ENCODE results near the gene MYO1F. TPM values are rescaled to one million over a fixed set of nuclear protein-coding genes. Genes with fewer than 3 reads are reported as not detected.
"Not testable (repeated sequence)": the region's sequence is repeated elsewhere in the genome, so short reads cannot be mapped to it uniquely, and the experiment has no call there.

MYO1F gene
- total and polyA plus RNA-seq, 2 experiments from 2014 or later, result 0.54 to 1.6 TPM

DNA sequence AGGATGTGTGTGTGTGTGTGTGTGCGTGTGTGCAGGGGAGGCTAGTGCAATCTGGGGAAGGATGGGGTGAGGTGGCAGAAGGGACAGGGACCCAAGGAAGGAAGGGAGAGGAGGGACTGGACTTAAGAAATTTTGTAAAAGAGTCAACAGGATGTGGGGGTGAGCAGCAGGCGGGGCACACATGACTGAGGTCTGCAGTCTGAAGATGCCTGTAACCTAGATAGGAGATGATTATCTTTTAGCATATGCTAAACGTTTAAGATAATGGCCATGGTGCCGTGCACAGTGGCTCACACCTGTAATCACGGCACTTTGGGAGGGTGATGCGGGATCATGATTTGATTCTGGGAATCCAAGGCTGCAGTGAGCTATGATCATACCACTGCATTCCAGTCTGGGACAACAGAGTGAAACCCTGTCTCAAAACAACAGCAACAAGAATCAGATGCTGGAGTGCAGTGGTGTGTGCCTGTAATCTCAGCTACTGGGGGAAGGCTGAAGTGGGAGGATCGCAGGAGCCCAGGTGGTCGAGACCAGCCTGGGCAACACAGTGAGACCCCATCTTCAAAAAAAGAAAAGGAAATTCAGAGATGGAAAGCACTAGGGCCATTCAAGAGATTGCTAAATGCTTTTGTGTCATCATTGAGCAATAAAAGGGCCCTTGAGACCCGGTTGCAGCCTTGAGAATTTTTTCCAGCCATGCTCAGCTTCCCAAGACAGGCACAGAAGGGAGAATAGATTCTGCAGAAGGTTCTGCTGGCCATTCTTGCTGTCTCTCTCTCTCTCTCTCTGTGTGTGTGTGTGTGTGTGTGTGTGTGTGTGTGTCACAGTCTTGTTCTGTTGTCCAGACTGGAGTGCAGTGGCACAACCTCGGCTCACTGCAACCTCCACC is 59.4 kb downstream of the MYO1F start:
- in situ Hi-C loops (cut with MboI), result no loop called here
- Histone ChIP-seq H3K27ac (peak overlapping the region; percentile 69), H3K4me3 (no peak overlapping the region), H3K27me3 (replicated peaks; ENCODE audit: insufficient read depth) (no peaks in the 10 kb centered on the region), H3K4me1 (ENCODE audit: insufficient read depth) (peaks cover 18% of the 10 kb centered on the region), H4K20me1 (ENCODE audit: insufficient read depth) (no peaks in the 10 kb centered on the region), H3K36me3 (ENCODE audit: low read depth) (no peaks in the 10 kb centered on the region), H2AFZ (peak overlapping the region; percentile 68), H3K9ac (peak overlapping the region; percentile 7; the same call in 1 of the 2 replicates), H3K9me3 (ENCODE audit: low read depth) (no peaks in the 10 kb centered on the region), H3K79me2 (ENCODE audit: insufficient read depth) (no peaks in the 10 kb centered on the region), H3K4me2 (ENCODE audit: unreplicated experiment) (peak overlapping the region; percentile 4), H3F3A (ENCODE audit: insufficient read depth) (peaks cover 20% of the 10 kb centered on the region), H3K9me2 (ENCODE audit: insufficient read depth) (no peaks in the 10 kb centered on the region)
- TF ChIP-seq EZH2phosphoT487 (IDR thresholded peaks at IDR 0.05; ENCODE audit: insufficient read depth, low read depth), result no peak
- TF ChIP-seq EZH2 (IDR thresholded peaks at IDR 0.05; ENCODE audit: insufficient read depth, poor library complexity, severe bottlenecking), result no peak
- WGBS, 2 experiments (ENCODE audit: low coverage in 1 of 2, low lambda C conversion rate in 2 of 2, missing lambda C conversion rate in 2 of 2), result 51 to 53% methylated on average over 10 of the region's 10 CpGs
- DNase-seq, result peak; percentile 81

DNA sequence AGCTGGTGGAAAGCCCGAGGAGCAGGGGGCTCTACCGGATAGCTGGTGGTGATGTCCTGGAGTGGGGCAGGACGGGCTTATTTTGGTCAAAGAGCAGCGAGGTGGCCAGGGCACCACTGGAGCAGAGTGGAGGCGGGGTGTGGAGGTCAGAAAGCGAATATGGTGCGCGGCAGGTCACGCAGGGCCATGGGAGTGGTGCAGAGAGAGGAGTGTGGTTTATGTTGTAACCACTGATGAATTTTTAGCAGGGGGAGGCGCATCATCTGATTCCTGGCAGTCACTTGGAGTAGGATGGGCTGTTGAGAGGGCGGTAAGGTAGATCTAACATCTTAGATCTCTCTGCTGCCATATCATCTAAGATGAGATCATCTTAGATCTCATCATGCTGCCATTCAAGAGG is 61.9 kb downstream of the MYO1F start:
- H3K79me2 ChIP-seq (ENCODE audit: insufficient read depth), result no peaks in the 10 kb centered on the region
- H3K36me3 ChIP-seq (ENCODE audit: low read depth), result no peaks in the 10 kb centered on the region
- H3F3A ChIP-seq (ENCODE audit: insufficient read depth), result peaks cover 20% of the 10 kb centered on the region
- H3K4me3 ChIP-seq, result no peak overlapping the region
- peaks cover 18% of the 10 kb centered on the region for H3K4me1 ChIP-seq (ENCODE audit: insufficient read depth)
- TF ChIP-seq EZH2phosphoT487 (IDR thresholded peaks at IDR 0.05; ENCODE audit: insufficient read depth, low read depth), result no peak
- TF ChIP-seq EZH2 (IDR thresholded peaks at IDR 0.05; ENCODE audit: insufficient read depth, poor library complexity, severe bottlenecking), result no peak
- H3K9me2 ChIP-seq (ENCODE audit: insufficient read depth), result no peaks in the 10 kb centered on the region
- in situ Hi-C loops (cut with MboI), result no loop called here
- H3K27me3 ChIP-seq (replicated peaks; ENCODE audit: insufficient read depth), result no peaks in the 10 kb centered on the region
- no peaks in the 10 kb centered on the region for H4K20me1 ChIP-seq (ENCODE audit: insufficient read depth)
- no peak overlapping the region for H2AFZ ChIP-seq
- no peak overlapping the region for H3K27ac ChIP-seq
- 87 to 90% methylated on average over 11 of the region's 11 CpGs for WGBS, 2 experiments (ENCODE audit: low coverage in 1 of 2, low lambda C conversion rate in 2 of 2, missing lambda C conversion rate in 2 of 2)
- no peak for DNase-seq
- no peak overlapping the region for H3K4me2 ChIP-seq (ENCODE audit: unreplicated experiment)
- H3K9ac ChIP-seq, result no peak overlapping the region
- no peaks in the 10 kb centered on the region for H3K9me3 ChIP-seq (ENCODE audit: low read depth)

DNA sequence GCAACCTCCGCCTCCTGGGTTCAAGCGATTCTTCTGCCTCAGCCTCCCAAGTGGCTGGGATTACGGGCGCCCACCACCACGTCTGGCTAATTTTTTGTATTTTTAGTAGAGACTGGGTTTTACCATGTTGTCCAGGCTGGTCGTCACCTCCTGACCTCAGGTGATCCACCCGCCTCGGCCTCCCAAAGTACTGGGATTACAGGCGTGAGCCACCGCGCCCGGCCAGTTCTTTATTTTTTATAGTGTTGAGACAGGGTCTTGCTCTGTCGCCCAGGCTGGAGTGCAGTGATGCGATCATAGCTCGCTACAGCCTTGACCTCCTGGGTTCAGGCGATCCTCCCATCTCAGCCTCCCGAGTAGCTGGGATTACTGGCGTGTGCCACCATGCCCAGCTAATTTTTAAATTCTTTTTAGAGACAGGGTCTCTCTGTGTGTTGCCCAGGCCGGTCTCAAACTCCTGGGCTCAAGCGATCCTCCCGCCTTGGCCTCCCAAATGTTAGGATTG is 62.7 kb downstream of the MYO1F start:
- H3K36me3 ChIP-seq (ENCODE audit: low read depth); H3K9me3 ChIP-seq (ENCODE audit: low read depth); H3K27me3 ChIP-seq (replicated peaks; ENCODE audit: insufficient read depth); DNase-seq; H3K9me2 ChIP-seq (ENCODE audit: insufficient read depth); H3K79me2 ChIP-seq (ENCODE audit: insufficient read depth); H4K20me1 ChIP-seq (ENCODE audit: insufficient read depth); in situ Hi-C loops (cut with MboI): not testable (repeated sequence)
- H3K27ac ChIP-seq, result peak overlapping the region; percentile 90
- H3K9ac ChIP-seq, result peak overlapping the region; percentile 92
- peaks cover 20% of the 10 kb centered on the region for H3F3A ChIP-seq (ENCODE audit: insufficient read depth)
- H3K4me3 ChIP-seq, result peak overlapping the region; percentile 79
- H2AFZ ChIP-seq, result peak overlapping the region; percentile 92
- WGBS, 2 experiments (ENCODE audit: low coverage in 1 of 2, low lambda C conversion rate in 2 of 2, missing lambda C conversion rate in 2 of 2), result 70 to 76% methylated on average over 17 to 21 of the region's 21 CpGs
- H3K4me2 ChIP-seq (ENCODE audit: unreplicated experiment), result peak overlapping the region; percentile 93
- peaks cover 18% of the 10 kb centered on the region for H3K4me1 ChIP-seq (ENCODE audit: insufficient read depth)

DNA sequence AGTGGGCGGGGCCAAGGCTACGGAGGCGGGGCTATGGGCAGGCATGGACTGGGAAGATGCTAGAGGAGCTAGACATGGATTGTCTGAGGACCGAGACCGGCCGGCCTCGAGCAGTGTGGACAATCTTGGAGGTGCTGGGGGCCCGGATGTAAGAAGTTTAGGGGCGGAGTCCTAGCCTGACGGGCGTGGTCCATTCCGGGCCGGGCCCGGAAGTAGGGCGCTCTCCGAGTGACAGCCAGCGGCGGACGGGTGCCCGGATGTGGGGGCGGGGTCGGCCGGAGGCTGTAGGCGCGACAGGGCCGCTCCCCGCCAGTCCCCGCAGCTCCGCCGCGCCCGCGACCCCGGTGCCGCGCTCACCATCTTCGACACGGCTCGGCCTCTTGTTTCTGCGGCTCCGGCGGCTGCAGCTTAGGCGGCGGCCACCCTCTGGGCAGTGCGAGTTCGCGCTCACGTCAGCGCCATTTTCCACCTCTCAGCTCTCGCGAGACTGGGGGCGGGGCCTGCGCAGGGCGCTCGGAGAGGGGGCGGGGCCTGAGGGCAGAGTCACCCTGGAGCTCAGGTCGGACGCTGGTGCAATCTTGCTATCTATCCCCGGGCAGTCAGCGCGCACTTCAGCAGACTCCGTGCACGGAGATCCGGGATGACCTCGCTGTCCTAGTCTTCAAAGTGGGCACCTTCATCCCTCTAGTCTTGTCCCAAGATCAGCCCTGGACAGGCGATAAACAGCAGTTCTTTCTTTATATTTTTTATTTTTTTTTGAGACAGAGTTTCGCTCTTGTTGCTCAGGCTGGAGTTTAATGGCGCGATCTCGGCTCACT is 63.3 kb downstream of the MYO1F start, which contains the start of gene ZNF414:
ZNF414 (minus strand) TSS at position 481 of the 818 bp plus-strand sequence; CDS start at position 360, 121 bp downstream.
- Histone ChIP-seq H3K36me3 (ENCODE audit: low read depth) (no peaks in the 10 kb centered on the region), H3K4me2 (ENCODE audit: unreplicated experiment) (peak within 1 kb of the TSS; percentile 93), H3K27ac (peak within 1 kb of the TSS; percentile 90), H3K4me3 (peak within 1 kb of the TSS; percentile 79), H4K20me1 (ENCODE audit: insufficient read depth) (no peaks in the 10 kb centered on the region), H3K9me2 (ENCODE audit: insufficient read depth) (no peaks in the 10 kb centered on the region), H3F3A (ENCODE audit: insufficient read depth) (peaks cover 20% of the 10 kb centered on the region), H3K79me2 (ENCODE audit: insufficient read depth) (no peaks in the 10 kb centered on the region), H3K4me1 (ENCODE audit: insufficient read depth) (peaks cover 18% of the 10 kb centered on the region), H2AFZ (peak within 1 kb of the TSS; percentile 92), H3K9ac (peak within 1 kb of the TSS; percentile 92), H3K27me3 (replicated peaks; ENCODE audit: insufficient read depth) (no peaks in the 10 kb centered on the region), H3K9me3 (ENCODE audit: low read depth) (no peaks in the 10 kb centered on the region)
- in situ Hi-C loops (cut with MboI), result no loop called here
- DNase-seq, result peak; percentile 99
- WGBS, 2 experiments (ENCODE audit: low coverage in 1 of 2, low lambda C conversion rate in 2 of 2, missing lambda C conversion rate in 2 of 2), result 2 to 3% methylated on average over 66 to 70 of the region's 70 CpGs
- no peak for TF ChIP-seq EZH2 (IDR thresholded peaks at IDR 0.05; ENCODE audit: insufficient read depth, poor library complexity, severe bottlenecking)
- no peak for TF ChIP-seq EZH2phosphoT487 (IDR thresholded peaks at IDR 0.05; ENCODE audit: insufficient read depth, low read depth)
